Hepatocyte (in vitro differentiated cells): ENCODE data around the gene PARP1.

ENCODE experiments used
- EZH2 ChIP-seq: fragments of 200-600 bp; sonication (generic); IDR thresholded peaks from 2 replicates; pipeline ENCODE4 v1.6.1; 2016; ENCODE audit warnings: antibody characterized with exemption, mild to moderate bottlenecking, borderline replicate concordance
- EZH2phosphoT487 ChIP-seq: fragments of 200-600 bp; sonication (generic); IDR thresholded peaks from one replicate; pipeline ENCODE4 v1.6.1; 2018; ENCODE audit warnings: antibody characterized with exemption, mild to moderate bottlenecking, low read depth, moderate library complexity; ENCODE audit not compliant: unreplicated experiment, severe bottlenecking
- TF ChIP-seq, protein P1 (sequence below): fragments of 200-600 bp; sonication (generic); IDR thresholded peaks from 2 replicates; pipeline ENCODE4 v1.5.1; 2016; ENCODE audit warnings: antibody characterized with exemption, mild to moderate bottlenecking; ENCODE audit not compliant: poor library complexity

- TF ChIP-seq EZH2 (no peak), EZH2phosphoT487 (no peak)
- TF ChIP-seq, protein P1, sequence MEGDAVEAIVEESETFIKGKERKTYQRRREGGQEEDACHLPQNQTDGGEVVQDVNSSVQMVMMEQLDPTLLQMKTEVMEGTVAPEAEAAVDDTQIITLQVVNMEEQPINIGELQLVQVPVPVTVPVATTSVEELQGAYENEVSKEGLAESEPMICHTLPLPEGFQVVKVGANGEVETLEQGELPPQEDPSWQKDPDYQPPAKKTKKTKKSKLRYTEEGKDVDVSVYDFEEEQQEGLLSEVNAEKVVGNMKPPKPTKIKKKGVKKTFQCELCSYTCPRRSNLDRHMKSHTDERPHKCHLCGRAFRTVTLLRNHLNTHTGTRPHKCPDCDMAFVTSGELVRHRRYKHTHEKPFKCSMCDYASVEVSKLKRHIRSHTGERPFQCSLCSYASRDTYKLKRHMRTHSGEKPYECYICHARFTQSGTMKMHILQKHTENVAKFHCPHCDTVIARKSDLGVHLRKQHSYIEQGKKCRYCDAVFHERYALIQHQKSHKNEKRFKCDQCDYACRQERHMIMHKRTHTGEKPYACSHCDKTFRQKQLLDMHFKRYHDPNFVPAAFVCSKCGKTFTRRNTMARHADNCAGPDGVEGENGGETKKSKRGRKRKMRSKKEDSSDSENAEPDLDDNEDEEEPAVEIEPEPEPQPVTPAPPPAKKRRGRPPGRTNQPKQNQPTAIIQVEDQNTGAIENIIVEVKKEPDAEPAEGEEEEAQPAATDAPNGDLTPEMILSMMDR: peak; percentile 9
These were observed 4.5 kb downstream of the PARP1 start for GRCh38 chr1:226403201-226404034.
